Measurements from ENCODE around the gene GMPR2.
"Not testable (repeated sequence)": the region's sequence is repeated elsewhere in the genome, so short reads cannot be mapped to it uniquely, and the experiment has no call there.

Gene GMPR2

DNA sequence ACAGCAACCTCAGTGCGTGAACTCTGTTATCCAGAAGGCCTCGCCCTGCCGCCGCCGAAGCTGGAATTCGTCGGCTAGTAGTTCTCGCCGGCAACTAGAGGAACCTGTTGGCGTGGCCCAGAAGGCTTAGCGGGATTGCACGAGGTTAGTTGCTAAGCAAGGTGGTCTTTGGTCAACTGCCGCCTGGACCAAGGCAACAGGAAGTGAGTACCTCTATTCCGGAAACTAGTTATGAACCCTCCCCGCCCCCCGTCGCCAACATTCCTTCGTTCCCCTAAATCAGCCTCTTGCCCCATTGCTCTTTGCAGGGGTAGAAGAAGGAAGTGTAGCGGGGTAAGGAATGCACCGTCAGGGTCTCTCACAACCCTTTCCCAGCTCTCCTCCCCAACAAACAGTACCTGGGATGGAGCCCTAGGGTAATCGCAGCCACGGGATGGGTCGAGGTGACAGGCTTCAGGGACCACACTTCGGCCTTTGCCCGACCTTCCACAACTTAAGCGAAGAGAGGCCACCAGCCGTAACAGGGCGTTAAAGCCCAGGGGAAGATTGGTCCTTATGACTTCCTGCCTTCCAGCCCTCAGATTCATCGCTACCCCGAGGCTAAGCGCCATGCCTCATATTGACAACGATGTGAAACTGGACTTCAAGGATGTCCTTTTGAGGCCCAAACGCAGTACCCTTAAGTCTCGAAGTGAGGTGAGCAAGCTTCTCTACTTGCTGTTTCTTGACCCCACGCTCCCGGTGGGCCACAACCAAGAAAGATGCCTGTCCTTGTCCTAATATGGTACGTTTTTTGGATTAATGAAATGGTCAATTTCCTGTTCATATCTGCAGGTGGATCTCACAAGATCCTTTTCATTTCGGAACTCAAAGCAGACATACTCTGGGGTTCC is at the start of gene GMPR2:
GMPR2 (plus strand) TSS at position 285 of the 893 bp plus-strand sequence; CDS start at position 610, 325 bp downstream.
- peak; percentile 32 for DNase-seq

DNA sequence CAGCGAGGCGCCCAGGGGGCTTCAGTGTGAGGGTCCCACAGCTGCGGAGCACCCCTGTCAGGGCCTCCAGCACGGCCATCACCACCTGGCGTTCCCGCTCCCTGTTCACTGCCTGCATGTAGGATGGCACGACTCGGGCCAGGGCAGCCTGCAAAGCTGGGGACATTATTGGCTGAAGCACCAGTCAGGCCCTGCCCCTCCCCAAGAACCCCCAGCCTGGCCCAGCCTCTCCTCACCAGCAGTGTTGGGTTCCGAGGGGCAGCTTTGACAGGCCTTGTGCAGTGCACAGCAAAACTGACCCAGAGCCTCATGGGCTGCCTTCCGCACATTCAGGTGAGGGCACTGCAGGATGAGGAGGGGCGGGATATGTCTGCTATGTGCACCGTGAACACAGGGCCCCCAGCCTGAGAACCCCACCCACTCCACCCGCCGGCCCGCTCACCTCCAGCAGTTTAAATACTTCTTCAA is 49.7 kb upstream of the GMPR2 start:
- no peak for DNase-seq

DNA sequence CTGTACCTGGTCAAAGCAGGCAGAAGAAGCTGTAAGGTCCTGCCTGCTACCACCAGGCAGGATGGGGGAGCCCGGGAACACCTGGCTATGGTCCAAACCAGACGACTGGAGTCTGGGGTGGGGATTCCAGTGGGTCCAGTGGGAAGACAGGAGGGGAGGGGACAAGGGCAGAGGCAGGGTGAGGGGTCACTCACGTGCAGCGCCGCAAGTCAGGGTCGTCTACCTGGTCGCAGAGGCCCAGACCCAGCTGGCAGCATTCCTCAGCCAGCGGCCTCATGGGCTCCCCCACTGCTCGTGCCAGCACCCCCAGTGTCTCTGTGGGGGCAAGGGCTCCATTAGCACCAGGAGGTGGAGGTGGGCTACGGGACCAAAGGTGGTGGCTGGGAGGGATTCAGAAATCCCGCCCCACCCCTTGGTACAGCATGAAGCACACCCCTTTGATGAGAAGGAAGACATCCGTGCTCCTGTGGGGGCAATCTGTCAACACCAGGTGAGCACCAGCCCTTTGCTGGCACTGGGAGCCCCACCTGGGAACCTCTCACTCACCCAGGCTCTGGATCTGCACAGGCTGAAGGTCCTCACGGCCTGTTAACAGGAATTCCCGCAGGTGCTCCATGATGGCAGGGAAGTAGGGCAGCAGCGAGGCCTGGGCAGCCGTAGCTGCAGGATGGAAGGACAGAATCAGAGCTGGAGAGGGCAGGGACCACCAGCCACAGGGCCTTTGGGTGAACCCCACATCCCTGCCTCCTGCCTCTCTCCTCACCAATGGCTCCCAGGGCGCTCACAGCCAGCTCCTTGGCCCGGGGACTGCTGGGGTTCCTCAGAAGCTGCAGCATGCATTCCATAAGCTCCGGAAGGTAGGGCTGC is 48.4 kb upstream of the GMPR2 start:
- no peak for DNase-seq

DNA sequence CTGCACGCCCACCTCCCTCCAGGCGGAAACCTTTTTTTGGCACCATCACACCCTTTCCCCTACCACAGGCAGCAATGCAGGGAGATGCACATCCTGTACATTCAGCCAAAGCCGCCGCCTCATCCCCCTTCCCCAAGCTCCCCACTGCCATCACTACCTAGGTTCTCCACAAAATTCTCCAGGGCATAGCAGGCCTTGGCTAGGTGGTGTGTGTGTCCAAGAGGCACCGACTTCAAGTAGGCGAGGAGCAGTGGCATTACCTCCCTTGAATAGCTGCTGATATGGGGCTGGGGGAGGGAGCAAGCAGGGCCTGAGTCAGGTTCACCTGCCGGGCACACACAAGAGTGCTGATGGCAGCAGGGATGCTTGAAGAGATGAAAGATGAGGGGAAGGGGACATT is 47.7 kb upstream of the GMPR2 start:
- no peak for DNase-seq

DNA sequence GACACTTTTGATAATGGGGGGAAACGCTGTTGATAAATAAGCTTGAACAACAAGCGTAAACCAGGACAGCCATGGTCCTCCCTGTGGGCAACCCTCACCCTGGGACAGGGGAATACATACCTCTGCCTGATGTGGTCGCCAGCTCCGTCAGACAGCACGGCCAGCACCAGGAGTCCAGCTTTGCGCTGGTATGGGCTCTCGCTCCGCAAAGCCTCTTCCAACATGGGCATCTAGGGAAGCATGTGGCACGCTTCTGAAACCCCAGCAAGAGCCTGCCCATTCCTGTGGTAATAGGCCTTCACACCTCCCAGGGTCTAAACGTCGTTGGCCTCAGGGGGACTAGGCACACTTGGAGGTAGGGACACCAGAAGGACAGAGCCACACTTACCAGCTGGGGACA is 47.0 kb upstream of the GMPR2 start:
- no peak for DNase-seq

DNA sequence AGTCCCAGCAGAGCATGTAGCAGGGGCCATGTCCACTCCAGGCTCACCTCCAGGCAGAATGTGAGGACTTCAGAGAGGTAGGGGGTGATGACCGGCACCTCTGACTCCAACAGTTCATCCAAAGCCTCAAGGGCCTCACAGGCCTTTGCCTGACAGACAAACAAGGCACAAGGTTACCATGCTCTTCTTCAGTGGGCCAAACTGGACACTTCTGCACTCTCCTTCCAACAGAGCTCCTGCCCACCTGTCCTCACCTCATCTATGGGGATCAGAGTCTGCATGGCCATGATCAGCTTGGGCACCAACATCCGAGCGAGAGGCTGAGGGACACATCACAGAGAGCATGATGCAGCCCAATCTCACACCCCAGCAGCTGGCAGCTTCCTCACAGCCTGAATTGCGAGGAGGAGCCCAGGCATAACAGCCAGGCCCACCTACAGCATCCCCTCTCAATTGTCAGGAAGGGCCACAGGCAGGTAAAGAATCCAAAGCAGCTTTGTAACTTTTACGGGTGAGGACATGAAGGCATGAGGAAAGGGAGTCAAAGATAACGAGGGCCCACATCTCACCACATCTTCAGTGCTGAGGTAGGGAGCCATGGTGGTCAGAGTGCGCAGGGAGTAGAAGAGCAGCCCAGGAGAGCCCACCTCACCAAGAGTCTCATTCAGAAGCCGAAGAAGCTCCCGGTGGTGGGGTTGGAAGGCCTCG is 45.7 kb upstream of the GMPR2 start:
- DNase-seq, result no peak

DNA sequence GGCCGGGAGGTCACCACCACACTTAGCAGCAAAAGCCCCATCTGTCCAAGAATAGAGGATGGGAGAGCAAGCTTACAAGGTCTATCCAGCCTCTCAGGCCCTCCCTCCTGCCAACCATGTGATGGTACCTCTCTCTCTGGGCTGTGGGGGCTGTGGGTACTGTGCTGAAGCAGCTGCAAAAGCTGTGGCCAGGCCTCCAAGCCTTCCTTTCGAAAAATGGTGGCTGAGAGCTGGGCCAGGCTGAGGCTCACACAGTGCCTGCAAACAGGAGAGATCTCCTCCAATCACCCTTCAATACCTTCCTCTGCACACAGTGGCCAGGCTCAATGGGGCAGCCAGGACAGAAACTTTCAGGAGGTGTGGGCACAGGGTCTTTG is 45.2 kb upstream of the GMPR2 start:
- no peak for DNase-seq

DNA sequence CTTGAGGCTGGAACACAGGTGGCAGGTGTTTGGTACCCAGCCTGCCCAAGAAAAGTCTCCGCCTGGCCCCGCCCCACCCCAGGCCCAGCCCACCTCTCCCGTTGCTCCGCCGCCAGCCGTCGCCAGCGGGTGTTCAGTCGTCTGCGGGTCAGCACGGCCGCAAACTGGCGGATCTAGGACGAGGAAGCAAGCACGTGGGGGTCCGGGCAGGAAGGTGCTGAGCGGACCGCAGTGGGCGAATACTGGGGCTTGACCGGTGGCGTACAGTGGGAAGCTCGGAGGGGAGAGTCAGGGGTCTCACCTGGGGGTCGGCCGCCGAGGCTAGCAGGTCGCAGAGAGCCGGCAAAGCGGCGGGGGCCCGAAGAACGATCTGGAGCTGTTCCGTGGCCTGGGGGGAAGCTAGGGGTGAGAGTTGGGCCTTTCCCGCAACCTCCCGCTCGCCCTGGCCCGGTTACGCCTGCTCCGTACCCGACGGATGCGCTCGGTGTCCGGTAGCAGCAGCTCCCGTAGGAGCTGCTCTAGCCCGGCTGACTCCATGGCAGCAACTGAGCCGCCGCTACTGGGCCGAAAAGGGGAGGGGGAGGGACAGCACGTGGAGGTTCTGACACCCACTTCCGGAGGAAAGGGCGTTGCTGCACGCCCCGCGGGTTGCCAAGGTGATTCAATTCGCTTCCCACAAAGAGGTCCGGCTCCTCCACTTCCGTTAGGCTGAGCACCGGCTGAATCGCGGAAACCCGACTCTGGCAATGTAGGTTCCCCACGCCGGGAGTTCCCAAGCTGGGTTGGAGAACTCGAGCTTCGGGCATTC is 44.3 kb upstream of the GMPR2 start, which contains the start of gene IPO4:
IPO4 (minus strand) TSS at position 566 of the 808 bp plus-strand sequence; CDS start at position 537, 29 bp downstream.
- DNase-seq, result peak; percentile 97

DNA sequence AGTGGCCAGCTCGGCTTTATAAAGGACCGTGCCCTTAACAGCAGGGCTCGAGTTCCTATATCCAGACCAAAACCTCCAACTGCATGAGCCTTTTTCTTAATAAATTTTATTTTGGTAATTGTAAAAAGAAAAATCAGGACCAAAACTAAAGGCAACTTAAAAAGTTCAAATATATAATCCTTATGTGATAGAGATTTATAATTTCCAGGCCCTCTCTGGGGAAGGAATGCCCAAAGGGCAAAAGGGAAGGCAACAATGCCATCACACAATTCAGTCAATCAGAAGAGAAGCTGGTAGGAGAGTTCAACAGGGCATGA is 43.7 kb upstream of the GMPR2 start:
- no peak for DNase-seq

DNA sequence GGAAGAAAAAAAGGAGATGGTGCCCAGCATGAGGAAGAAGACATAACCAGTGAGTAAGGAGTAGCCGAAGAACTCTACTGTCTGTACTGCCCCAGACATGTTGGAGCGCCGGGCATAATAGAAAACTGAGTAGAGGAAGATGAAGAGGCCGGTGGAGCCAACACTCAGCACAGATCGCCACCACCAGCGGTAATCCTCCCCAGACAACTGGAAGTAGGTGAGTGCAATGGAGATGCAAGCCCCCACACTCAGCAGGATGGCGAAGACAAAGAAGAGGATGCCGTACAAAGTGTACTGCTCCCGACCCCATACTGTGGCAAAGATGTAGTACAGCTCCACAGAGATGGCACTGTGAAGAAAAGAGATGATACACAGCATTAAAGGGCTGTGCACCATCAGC is 43.3 kb upstream of the GMPR2 start:
- DNase-seq, result no peak

DNA sequence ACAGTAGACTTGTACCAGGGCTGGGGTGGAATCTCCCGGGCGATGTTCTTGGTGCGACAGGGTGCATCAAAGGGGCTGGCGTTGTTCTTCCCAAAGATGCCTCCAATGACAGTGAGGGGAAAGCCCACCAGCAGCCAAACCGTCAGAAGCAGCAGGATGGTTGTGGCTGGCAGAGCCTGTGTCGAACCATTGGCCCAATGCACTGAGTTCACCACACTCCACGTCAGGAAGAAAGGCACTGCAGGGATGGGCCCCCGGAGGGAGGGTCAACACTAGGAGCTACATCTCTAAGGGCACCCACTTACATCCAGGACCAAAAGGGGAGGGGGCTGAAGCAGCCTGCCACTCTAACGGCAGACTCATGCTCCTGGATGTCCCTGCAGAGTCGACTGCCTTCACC is 42.3 kb upstream of the GMPR2 start:
- DNase-seq, result no peak

DNA sequence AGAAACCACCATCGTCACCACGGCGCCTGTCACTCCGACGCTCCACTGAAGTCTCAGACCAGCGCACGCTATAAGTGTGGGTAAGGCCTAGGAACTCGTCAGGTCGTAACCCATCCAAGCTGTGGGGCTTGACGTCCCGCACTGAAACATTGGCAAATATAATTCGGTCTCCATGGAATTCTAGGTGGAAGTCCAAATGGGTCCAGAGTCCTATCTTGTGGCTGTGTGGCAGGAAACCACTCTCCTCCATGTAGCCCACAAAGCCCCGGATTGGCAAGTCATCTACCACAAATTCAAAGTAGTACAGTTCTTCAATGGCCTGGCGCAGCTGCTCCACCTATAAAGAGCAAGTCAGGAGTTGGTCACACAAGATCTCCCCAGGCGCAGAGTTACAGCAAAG is 39.8 kb upstream of the GMPR2 start:
- no peak for DNase-seq

DNA sequence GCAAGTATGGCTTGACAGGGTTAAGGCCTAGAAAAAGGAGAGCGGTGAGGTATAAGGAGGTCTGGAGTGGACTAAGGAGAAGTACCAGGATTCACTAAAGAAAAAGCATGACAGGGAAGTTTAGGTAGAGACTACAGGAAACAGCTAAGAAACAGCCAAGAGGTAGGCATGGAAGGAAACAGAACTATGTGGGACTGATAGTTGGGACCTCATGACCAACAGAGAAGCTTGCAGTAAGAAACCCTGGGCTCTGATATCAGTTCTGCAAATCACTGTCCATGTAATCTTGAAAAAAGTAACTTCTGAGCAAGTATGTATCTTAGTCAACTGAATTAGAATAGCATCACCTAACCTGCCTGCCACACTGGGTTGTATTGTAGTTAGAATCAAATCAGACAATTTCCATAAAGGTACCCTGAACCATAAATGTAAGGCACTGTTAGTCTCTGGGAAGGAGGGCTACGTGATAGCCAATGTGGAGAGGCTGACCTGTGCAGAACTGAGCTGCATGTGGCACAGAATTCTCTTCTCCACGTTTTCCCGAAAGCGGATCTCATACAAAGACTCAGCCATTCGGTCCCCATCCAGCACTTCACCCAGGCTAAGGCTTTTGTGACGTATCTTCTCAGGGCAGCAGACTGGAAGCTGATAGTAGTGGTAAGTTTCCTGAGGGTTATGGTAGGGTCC is 38.4 kb upstream of the GMPR2 start:
- no peak for DNase-seq

DNA sequence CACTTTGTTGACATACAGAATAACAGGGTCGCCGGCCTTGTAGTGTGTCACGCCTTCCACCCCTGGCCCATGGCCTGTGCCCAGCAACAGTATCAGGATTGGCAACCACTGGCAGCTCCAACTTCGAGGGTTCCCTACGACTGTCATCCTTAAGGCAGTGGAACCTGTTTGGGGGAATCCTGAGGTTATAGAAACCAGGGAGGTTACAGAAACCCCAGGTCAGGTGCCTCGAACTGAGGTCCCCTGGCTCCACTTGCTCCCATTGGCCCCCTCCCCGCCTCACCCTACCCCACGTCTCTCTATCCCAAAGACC is 37.9 kb upstream of the GMPR2 start:
- no peak for DNase-seq

DNA sequence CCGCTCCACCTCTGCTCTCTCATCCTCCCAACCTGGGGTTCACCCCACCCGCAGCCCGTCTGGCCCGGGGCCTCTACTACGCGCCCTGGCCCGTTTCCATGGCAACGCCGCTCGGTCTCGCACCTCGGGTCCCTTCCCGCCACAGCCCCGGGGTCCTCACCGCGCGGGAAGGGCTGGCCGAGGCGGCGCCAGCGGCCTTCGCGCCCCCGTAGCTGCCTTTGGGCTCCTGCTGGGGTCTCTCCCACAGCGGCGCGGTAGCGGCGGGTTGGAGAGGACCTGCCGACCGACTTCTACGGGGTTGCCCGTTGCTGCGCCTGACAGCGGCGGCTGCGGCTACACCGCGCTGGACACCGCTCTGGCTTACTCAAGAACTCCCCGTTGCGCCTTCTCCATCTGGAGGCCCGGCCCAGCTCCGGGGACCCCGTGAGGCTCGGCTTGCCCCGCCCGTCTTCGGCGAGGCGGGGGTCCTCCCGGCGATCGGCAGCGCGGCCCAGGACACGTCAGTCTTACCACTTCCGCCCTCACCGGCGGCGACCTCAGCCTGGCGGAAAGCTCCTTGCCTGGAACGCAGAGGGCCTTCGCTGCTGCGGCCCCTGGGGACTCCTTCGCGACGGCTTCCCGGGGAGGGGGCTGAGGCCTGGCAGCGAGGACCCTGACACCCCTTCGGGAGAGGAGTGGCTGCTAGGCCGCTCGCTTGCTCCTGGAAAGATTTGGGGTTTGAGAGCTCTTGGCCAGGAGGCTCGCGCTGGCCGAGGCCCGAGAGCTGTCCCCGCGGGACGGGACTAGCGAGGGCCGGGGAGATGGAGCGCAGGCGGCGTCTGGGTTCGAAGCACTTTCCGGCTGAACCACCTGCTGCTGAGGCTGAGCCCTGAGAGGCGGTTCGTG is 37.3 kb upstream of the GMPR2 start, which contains the start of gene TM9SF1:
TM9SF1 (minus strand) TSS at position 256 of the 885 bp plus-strand sequence. CDS start 422 bp downstream, outside the sequence.
- DNase-seq, result peak; percentile 92

DNA sequence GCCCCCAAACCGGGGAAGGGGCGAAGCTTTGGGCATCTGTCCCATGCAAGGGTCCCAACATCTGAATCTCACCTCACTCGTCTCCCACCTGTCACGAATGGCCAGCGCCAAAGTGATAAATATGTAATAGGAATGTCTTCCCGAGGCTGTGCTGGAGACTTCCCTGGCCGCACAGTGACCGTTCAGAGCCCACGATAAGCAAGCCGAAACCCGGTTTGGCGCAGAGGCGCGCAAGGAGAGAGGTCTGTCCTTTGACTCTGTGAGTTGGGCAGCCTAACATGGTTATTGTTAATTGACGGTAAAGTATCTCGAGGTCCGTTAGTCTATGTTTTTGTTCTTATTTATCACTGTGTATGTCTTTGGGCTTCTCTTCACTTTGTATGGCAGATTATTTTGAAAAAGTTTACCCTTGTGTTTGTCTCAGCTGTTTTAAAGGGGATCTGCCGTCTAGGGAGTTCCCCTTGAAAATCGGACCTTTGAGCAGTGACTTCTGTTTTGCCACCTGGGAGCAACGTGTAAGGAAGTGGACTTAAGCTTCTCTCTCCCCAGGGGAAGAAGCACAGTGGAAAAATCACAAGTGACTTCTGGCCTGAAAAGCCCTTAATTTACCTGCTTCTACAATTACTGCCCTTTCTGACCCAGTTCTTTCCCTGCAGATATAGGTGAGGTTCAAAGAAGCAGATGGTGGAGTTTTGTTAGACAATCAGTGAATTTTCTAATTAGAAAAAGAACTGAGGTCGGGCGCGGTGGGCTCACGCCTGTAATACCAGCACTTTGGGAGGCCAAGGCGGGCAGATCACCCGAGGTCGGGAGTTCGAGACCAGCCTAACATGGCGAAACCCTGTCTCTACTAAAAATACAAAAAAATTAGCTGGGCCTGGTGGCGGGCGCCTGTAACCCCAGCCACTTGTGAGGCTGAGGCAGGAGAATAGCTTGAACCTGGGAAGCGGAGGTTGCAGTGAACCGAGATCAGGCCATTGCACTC is 36.4 kb upstream of the GMPR2 start:
- DNase-seq, result peak; percentile 34

DNA sequence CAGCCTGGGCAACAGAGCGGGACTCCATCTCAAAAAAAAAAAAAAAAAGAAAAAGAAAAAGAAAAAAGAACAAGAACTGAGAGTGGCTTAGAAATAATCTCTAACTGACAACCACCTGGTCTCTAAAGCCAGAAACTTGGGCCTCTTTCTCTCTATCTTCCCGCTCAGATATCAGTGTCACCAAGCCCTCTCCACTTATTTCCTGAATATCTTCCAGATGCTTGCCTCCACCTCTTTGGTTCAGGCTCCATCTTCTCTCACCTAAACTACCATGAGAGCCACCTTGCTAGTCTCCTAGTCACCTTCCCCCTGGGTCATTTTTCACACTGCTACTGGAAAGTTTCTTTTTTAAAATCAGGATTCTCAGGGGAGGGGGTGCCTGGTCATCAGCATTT is 35.7 kb upstream of the GMPR2 start:
- DNase-seq, result no peak

DNA sequence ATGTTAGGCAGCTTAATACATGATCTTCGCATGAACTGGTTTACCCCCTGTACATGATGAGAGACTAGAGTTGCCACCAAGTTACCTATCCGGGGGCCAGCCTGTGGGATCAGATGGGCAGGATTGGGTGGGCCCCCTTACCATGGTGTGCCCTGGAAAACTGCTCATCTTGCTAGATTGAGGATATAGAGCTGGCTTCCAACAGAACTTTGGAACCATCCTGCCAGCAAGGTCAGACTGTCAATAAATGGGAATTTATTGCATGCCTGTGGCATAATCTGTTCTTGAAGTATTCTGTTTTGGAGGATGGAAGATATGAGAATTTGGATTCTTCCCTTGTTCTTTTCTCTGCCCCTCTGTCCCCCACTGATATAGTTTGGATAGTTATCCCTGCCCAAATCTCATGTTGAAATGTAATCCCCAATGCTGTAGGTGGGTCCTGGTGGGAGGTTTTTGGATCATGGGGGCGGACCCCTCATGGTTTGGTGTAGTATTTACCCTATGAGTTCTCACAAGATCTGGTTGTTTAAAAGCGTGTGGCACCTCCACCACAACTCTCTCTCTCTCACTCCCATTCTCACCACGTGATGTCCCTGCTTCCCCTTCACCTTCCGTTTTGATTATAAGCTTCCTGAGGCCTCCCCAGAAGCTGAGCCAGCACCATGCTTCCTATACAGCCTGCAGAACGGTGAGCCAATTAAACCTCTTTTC is 33.8 kb upstream of the GMPR2 start:
- DNase-seq, result no peak

DNA sequence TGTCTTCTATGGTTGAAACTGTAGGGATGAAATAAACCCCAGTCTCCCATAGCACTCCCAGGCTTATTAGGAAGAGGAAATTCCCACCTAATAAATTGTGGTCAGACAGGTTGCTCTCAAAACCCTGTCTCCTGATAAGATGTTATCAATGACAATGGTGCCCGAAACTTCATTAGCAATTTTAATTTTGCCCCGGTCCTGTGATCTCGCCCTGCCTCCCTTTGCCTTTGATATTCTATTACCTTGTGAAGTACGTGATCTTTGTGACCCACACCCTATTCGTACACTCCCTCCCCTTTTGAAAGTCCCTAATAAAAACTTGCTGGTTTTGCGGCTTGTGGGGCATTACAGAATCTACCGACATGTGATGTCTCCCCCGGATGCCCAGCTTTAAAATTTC is 30.2 kb upstream of the GMPR2 start:
- DNase-seq, result not testable (repeated sequence)
